Measurements from ENCODE around the gene WDR70.

The WDR70 gene

DNA sequence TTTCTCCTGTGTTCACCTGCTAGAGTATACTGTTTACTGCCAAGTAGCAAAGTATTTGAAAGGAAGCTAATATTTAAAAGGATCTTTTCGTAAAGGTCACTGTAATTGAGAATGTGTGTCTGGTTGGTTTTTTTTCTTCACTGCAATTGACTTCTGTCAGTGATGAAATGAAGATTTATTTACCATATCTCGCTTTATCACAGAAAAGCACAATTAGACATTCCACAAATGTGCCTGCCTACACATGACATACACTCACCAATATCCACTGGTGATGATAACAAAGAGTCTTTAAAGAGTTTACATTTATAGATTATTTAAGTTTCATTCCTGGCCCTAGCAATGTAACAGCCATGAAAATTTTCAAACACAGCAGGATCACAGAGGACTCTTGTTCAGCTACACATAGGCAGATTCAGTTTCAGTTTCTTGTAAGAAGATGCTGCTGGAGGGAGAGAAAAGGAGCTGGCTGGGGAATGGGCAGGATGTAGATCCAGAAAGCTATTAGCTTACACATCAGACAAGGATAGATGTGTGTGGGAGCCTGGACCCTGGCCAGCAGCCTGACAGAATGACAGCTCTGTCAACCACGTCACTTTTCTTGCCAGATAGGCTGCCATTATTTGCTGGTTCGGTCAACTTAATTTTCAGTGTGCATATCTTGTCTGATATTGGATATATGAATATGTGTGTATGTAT lies 356.7 kb downstream of the WDR70 start:
- Histone ChIP-seq H3K4me3 (IDR thresholded peaks at IDR 0.05; ENCODE audit: insufficient read depth, low read depth, low read length) (no peak overlapping the region), H3K4me2 (peak overlapping the region; percentile 55; the same call in 1 of the 2 replicates), H4K20me1 (ENCODE audit: insufficient read depth) (no peaks in the 10 kb centered on the region), H2AFZ (ENCODE audit: low read depth) (no peak overlapping the region), H3K9ac (no peak overlapping the region), H3K36me3 (ENCODE audit: insufficient read depth) (no peaks in the 10 kb centered on the region), H3K27ac (peak overlapping the region; percentile 35; the same call in 1 of the 2 replicates), H3K79me2 (ENCODE audit: insufficient read depth, low read depth) (no peaks in the 10 kb centered on the region), H3K27me3 (ENCODE audit: insufficient read depth, low read depth) (no peaks in the 10 kb centered on the region), H3K4me1 (ENCODE audit: low read depth, poor library complexity, severe bottlenecking) (peaks cover 50% of the 10 kb centered on the region)
- TF ChIP-seq, protein P1, sequence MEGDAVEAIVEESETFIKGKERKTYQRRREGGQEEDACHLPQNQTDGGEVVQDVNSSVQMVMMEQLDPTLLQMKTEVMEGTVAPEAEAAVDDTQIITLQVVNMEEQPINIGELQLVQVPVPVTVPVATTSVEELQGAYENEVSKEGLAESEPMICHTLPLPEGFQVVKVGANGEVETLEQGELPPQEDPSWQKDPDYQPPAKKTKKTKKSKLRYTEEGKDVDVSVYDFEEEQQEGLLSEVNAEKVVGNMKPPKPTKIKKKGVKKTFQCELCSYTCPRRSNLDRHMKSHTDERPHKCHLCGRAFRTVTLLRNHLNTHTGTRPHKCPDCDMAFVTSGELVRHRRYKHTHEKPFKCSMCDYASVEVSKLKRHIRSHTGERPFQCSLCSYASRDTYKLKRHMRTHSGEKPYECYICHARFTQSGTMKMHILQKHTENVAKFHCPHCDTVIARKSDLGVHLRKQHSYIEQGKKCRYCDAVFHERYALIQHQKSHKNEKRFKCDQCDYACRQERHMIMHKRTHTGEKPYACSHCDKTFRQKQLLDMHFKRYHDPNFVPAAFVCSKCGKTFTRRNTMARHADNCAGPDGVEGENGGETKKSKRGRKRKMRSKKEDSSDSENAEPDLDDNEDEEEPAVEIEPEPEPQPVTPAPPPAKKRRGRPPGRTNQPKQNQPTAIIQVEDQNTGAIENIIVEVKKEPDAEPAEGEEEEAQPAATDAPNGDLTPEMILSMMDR (conservative IDR thresholded peaks at IDR 0.05; ENCODE audit: low read depth, low read length) = no peak

DNA sequence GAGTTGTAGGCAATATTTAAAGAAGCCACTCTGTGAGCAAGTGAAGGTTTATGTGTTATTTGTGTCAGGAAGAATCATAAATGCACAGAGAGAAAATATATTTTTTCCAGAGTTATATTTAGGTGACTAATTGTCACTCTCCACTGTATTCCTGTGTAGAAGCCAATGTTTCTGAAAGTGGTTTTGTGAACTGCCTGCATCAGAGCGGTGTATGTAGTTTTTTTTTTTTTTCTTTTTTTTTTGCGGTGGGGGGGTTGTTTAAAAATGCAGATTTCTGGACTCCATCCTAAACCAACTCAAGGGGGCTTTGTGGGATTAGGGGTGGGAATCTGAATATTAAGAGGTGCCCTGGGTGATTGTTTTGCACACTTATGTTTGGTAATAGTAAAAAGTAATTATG lies 357.3 kb downstream of the WDR70 start:
- H3K4me3 ChIP-seq (IDR thresholded peaks at IDR 0.05; ENCODE audit: insufficient read depth, low read depth, low read length) = no peak overlapping the region
- TF ChIP-seq, protein P1 (conservative IDR thresholded peaks at IDR 0.05; ENCODE audit: low read depth, low read length) = no peak

DNA sequence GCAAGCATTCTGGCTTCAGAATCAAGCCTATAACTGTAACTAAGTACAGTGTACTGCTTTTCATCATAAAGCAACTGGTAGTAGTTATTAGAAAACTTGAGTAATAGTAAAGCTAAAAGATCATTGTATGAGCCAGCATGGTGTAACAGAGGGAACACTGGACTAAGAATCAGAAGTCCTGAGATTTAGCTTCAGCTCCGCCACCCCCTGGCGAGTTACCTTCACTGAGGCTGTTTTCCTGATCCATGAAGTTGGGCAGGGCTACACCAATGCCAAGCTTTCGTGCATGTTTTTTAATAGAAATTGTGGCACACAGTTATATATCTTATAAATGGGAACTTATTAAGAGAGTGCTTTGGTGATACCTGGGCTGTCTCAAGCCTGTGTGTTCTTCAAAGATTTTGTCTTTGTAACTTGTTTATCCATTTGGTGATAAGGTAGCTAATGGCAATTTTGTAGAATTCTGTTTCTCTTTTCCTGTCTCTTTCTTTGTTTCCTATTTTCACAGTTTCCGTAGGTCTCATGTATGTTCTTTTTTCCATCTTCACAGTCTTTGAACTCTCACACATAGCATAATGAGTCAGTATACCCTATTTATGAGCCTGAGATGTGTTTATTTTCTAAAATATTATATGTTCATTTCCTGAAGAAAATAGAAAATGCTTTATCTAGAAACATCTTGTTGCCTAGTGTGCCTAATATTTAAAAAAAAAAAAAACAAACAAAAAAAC lies 358.4 kb downstream of the WDR70 start:
- Histone ChIP-seq H3K9ac (no peak overlapping the region), H3K4me2 (peak overlapping the region; percentile 70), H3K27me3 (ENCODE audit: insufficient read depth, low read depth) (no peaks in the 10 kb centered on the region), H4K20me1 (ENCODE audit: insufficient read depth) (no peaks in the 10 kb centered on the region), H2AFZ (ENCODE audit: low read depth) (no peak overlapping the region), H3K36me3 (ENCODE audit: insufficient read depth) (no peaks in the 10 kb centered on the region), H3K79me2 (ENCODE audit: insufficient read depth, low read depth) (no peaks in the 10 kb centered on the region), H3K27ac (no peak overlapping the region), H3K4me3 (IDR thresholded peaks at IDR 0.05; ENCODE audit: insufficient read depth, low read depth, low read length) (no peak overlapping the region), H3K4me1 (ENCODE audit: low read depth, poor library complexity, severe bottlenecking) (peaks cover 59% of the 10 kb centered on the region)
- TF ChIP-seq, protein P1 (conservative IDR thresholded peaks at IDR 0.05; ENCODE audit: low read depth, low read length) = no peak

More for the DNA sequence above, 357.3 kb downstream of the WDR70 start:
- H3K27me3 ChIP-seq (ENCODE audit: insufficient read depth, low read depth) = no peaks in the 10 kb centered on the region
- H3K36me3 ChIP-seq (ENCODE audit: insufficient read depth) = no peaks in the 10 kb centered on the region
- peaks cover 50% of the 10 kb centered on the region for H3K4me1 ChIP-seq (ENCODE audit: low read depth, poor library complexity, severe bottlenecking)
- no peak overlapping the region for H3K27ac ChIP-seq
- no peaks in the 10 kb centered on the region for H3K79me2 ChIP-seq (ENCODE audit: insufficient read depth, low read depth)
- peak overlapping the region; percentile 55; the same call in 1 of the 2 replicates for H3K4me2 ChIP-seq
- no peak overlapping the region for H3K9ac ChIP-seq
- no peaks in the 10 kb centered on the region for H4K20me1 ChIP-seq (ENCODE audit: insufficient read depth)
- H2AFZ ChIP-seq (ENCODE audit: low read depth) = no peak overlapping the region

DNA sequence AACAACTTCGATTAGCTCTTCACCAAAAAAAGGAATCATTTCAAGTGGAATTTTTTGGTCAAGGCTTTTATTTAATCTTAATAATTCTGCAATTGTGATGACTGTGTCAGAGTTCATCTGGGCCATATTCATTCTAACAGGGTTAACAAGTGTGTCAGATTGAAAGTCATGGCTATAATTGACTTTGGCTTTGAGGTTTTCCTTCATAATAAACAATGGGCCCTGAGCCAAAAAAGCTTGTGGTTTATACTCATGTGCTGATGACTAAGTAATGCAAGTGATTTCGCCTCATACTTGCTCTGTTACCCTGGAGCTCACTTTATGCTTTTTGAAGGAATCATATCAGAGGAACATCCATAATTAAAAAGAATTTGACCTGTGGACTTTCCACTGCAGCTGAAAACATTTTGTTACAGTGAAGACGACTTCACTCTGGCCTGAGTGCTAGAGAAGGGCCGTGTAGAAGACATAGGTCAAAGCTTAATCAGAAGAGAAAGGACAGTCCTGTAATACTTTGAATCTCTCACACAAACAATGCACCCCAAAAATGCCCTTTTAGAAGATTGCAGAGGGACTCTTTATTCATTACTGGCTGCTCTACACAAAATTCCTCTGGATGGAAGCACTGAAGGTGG lies 359.1 kb downstream of the WDR70 start:
- H3K27ac ChIP-seq = no peak overlapping the region
- no peak overlapping the region for H3K4me3 ChIP-seq (IDR thresholded peaks at IDR 0.05; ENCODE audit: insufficient read depth, low read depth, low read length)
- TF ChIP-seq, protein P1 (conservative IDR thresholded peaks at IDR 0.05; ENCODE audit: low read depth, low read length) = no peak
- H2AFZ ChIP-seq (ENCODE audit: low read depth) = no peak overlapping the region
- H3K36me3 ChIP-seq (ENCODE audit: insufficient read depth) = no peaks in the 10 kb centered on the region
- no peaks in the 10 kb centered on the region for H4K20me1 ChIP-seq (ENCODE audit: insufficient read depth)
- peaks cover 59% of the 10 kb centered on the region for H3K4me1 ChIP-seq (ENCODE audit: low read depth, poor library complexity, severe bottlenecking)
- no peak overlapping the region for H3K9ac ChIP-seq
- H3K27me3 ChIP-seq (ENCODE audit: insufficient read depth, low read depth) = no peaks in the 10 kb centered on the region
- H3K4me2 ChIP-seq = peak overlapping the region; percentile 70
- H3K79me2 ChIP-seq (ENCODE audit: insufficient read depth, low read depth) = no peaks in the 10 kb centered on the region

Measured in KMS-11 (cell line).